Fibroblast of lung (primary cell): ENCODE measurements around the gene CTNND2. TPM values are rescaled to one million over a fixed set of nuclear protein-coding genes. Genes with fewer than 3 reads are reported as not detected.

Source experiments
- DNase-seq, 2 donors: peaks; one replicate each; pipeline versions ENCODE4 v3.0.0 to v3.0.0-alpha.2; 2010; ENCODE audit warnings: low read depth in 2 of 2
- H2AFZ ChIP-seq: 2 replicates; pipeline ENCODE4 v1.5.1; 2012; ENCODE audit warnings: low read length, control low read depth, inconsistent platforms
- H3K27ac ChIP-seq: 2 replicates; pipeline ENCODE4 v1.5.1; 2011; ENCODE audit warnings: low read length, control low read depth; ENCODE audit not compliant: insufficient read depth
- H3K27me3 ChIP-seq: 2 replicates; pipeline ENCODE4 v1.5.1; 2011; ENCODE audit warnings: mild to moderate bottlenecking, low read length; ENCODE audit not compliant: control insufficient read depth, insufficient read depth
- H3K36me3 ChIP-seq: 2 replicates; pipeline ENCODE4 v1.5.1; 2011; ENCODE audit warnings: low read length; ENCODE audit not compliant: control insufficient read depth, insufficient read depth
- H3K4me1 ChIP-seq: 2 replicates; pipeline ENCODE4 v1.5.1; 2011; ENCODE audit warnings: low read length; ENCODE audit not compliant: control insufficient read depth, insufficient read depth; ENCODE audit errors: extremely low read depth
- H3K4me2 ChIP-seq: 2 replicates; pipeline ENCODE4 v1.5.1; 2011; ENCODE audit warnings: low read length, control low read depth; ENCODE audit not compliant: insufficient read depth; ENCODE audit errors: extremely low read depth
- H3K4me3 ChIP-seq, 4 experiments: fragments of 200-600 bp in 1 of 4; sonication (generic) in 1 of 4; replicated peaks in 1 of 4; 2 replicates each; pipeline ENCODE4 v1.5.1; 2011 to 2016; ENCODE audit warnings: low read length in 4 of 4, low read depth in 3 of 4, mild to moderate bottlenecking in 3 of 4, control low read depth in 2 of 4, inconsistent platforms in 1 of 4, mixed read lengths in 1 of 4; ENCODE audit not compliant: insufficient read depth in 1 of 4; ENCODE audit errors: control extremely low read depth in 1 of 4
- H3K79me2 ChIP-seq: 2 replicates; pipeline ENCODE4 v1.5.1; 2012; ENCODE audit warnings: mild to moderate bottlenecking, low read length, inconsistent platforms; ENCODE audit not compliant: control insufficient read depth, insufficient read depth
- H3K9ac ChIP-seq: 2 replicates; pipeline ENCODE4 v1.5.1; 2011; ENCODE audit warnings: mild to moderate bottlenecking, low read length, control low read depth; ENCODE audit not compliant: insufficient read depth
- H3K9me3 ChIP-seq: 2 replicates; pipeline ENCODE4 v1.5.1; 2012; ENCODE audit warnings: low read depth, low read length; ENCODE audit not compliant: control insufficient read depth, insufficient read depth
- H4K20me1 ChIP-seq: 2 replicates; pipeline ENCODE4 v1.5.1; 2011; ENCODE audit warnings: low read length; ENCODE audit not compliant: control insufficient read depth, insufficient read depth; ENCODE audit errors: extremely low read depth
- EZH2 ChIP-seq: IDR thresholded peaks from 2 replicates; pipeline ENCODE4 v1.5.1; 2012; ENCODE audit warnings: low read length, control low read depth, mild to moderate bottlenecking; ENCODE audit errors: missing control alignments
- polyA plus RNA-seq, 2 donors: library from polyadenylated mRNA; depleted of rRNA in 1 of 2; stranded (reverse) in 1 of 2; unstranded in 1 of 2; fragments of >200 nt; gene quantifications; 2 replicates each; pipeline ENCODE4 v1.2.1, GENCODE V29; 2011 to 2012; ENCODE audit warnings: missing spikeins in 1 of 2
- total RNA-seq: library from RNA; depleted of rRNA; stranded (reverse); fragments of >200 nt; gene quantifications from 2 replicates; pipeline ENCODE4 v1.2.1, GENCODE V29; 2014
- TF ChIP-seq, protein P1 (sequence below), 2 donors: IDR thresholded peaks in 1 of 2; conservative IDR thresholded peaks in 1 of 2; 1 replicate in 1 of 2; 2 replicates in 1 of 2; pipeline ENCODE4 v1.5.1; 2011 to 2012; ENCODE audit warnings: low read length in 2 of 2, control low read depth in 1 of 2, inconsistent platforms in 1 of 2, low read depth in 1 of 2, mild to moderate bottlenecking in 1 of 2

Gene CTNND2
- total and polyA plus RNA-seq, 2 donors (not counting 1 experiment from before 2014, with no cell fraction given): not detected

DNA sequence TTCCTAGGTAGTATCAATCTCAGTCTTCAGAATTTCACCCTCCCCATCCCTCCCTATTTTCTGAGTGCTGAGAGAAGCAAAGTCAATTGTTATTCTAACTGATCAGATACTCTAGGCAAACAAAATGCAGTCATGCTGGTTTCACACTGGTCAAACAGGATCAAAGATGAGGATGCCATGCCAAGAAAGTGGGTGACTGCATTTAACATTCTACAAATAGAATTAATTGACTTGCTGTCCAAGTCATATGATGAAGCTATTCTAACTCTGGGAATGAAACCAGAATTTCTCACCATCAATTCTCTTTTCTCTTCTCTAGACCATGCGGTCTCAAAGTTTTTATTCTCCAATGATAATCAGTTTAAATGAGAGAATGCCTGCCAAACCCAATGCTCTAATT is 112.5 kb downstream of the CTNND2 start:
- Histone ChIP-seq H3K27me3 (no peaks in the 10 kb centered on the region), H4K20me1 (no peaks in the 10 kb centered on the region), H3K27ac (no peak overlapping the region), H3K9me3 (no peaks in the 10 kb centered on the region), H3K4me1 (no peaks in the 10 kb centered on the region), H3K9ac (no peak overlapping the region), H3K4me2 (no peak overlapping the region), H3K4me3 (no peak overlapping the region), H2AFZ (no peak overlapping the region), H3K79me2 (no peaks in the 10 kb centered on the region), H3K36me3 (no peaks in the 10 kb centered on the region)
- TF ChIP-seq, protein P1, sequence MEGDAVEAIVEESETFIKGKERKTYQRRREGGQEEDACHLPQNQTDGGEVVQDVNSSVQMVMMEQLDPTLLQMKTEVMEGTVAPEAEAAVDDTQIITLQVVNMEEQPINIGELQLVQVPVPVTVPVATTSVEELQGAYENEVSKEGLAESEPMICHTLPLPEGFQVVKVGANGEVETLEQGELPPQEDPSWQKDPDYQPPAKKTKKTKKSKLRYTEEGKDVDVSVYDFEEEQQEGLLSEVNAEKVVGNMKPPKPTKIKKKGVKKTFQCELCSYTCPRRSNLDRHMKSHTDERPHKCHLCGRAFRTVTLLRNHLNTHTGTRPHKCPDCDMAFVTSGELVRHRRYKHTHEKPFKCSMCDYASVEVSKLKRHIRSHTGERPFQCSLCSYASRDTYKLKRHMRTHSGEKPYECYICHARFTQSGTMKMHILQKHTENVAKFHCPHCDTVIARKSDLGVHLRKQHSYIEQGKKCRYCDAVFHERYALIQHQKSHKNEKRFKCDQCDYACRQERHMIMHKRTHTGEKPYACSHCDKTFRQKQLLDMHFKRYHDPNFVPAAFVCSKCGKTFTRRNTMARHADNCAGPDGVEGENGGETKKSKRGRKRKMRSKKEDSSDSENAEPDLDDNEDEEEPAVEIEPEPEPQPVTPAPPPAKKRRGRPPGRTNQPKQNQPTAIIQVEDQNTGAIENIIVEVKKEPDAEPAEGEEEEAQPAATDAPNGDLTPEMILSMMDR (conservative IDR thresholded peaks at IDR 0.05 in 1 of 2, IDR thresholded peaks at IDR 0.05 in 1 of 2; ENCODE audit: low read depth in 1 of 2, low read length in 2 of 2): no peak
- TF ChIP-seq EZH2: no peak
- peak in 1 of 2 donors; percentile 9 for DNase-seq

DNA sequence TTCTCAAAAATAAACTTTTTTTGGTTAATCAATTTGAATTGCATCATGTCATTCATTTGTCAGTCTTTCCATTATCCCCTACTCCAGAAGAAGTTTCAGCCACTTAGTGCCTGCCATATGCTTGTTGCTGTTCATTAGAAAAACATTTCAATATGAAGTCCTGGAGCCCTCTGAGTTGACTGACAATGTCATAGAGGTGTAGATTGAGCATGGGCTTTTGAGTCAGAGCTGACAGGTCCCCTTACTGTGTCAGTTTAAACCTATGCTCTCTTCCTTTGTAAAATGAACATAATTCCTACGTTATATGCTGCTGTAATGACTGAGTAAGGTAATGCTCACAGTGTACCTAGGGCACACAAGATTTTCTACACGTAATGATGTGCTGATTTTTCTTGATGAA is 114.0 kb downstream of the CTNND2 start:
- H3K9ac ChIP-seq: no peak overlapping the region
- H3K36me3 ChIP-seq: no peaks in the 10 kb centered on the region
- no peaks in the 10 kb centered on the region for H3K27me3 ChIP-seq
- DNase-seq: no peak
- H3K4me3 ChIP-seq: no peak overlapping the region
- no peaks in the 10 kb centered on the region for H3K79me2 ChIP-seq
- no peak overlapping the region for H2AFZ ChIP-seq
- H3K27ac ChIP-seq: no peak overlapping the region
- TF ChIP-seq, protein P1 (conservative IDR thresholded peaks at IDR 0.05 in 1 of 2, IDR thresholded peaks at IDR 0.05 in 1 of 2; ENCODE audit: low read depth in 1 of 2, low read length in 2 of 2): no peak
- TF ChIP-seq EZH2: no peak
- H3K9me3 ChIP-seq: no peaks in the 10 kb centered on the region
- H3K4me2 ChIP-seq: no peak overlapping the region
- no peaks in the 10 kb centered on the region for H4K20me1 ChIP-seq
- no peaks in the 10 kb centered on the region for H3K4me1 ChIP-seq

DNA sequence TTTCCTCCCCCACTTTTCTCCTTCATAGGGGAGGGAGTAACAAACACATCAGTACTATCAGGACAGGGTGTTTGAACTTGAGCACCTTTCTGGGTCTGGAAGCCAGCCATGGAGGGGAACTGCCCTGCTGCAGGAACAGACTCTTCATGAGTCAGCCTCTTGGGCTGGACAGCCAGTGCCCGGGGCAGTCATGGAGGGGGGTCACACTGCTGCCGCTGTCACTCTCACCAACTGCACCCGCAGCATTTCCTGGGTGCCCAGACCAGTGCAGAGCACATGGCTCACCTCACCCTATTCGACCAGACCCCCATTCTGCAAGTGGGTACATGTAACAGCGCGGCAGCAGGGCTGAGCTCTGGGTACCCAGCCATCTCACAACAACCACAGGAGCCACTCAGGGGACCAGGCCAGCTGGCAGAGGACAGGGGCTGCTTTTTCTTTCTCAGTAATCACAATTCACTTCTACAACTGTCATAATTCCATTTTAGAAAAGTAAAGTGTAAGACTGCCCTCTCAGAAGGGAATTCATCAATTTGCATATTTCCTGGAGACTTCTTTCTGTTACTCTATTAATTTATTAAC is 118.4 kb downstream of the CTNND2 start:
- H3K9ac ChIP-seq: no peak overlapping the region
- H3K79me2 ChIP-seq: no peaks in the 10 kb centered on the region
- no peak overlapping the region for H3K27ac ChIP-seq
- H3K4me2 ChIP-seq: no peak overlapping the region
- H3K4me3 ChIP-seq: no peak overlapping the region
- H2AFZ ChIP-seq: no peak overlapping the region
- TF ChIP-seq, protein P1 (conservative IDR thresholded peaks at IDR 0.05 in 1 of 2, IDR thresholded peaks at IDR 0.05 in 1 of 2; ENCODE audit: low read depth in 1 of 2, low read length in 2 of 2): no peak
- TF ChIP-seq EZH2: no peak
- H4K20me1 ChIP-seq: no peaks in the 10 kb centered on the region
- no peak for DNase-seq
- no peaks in the 10 kb centered on the region for H3K9me3 ChIP-seq
- no peaks in the 10 kb centered on the region for H3K36me3 ChIP-seq
- H3K4me1 ChIP-seq: no peaks in the 10 kb centered on the region
- no peaks in the 10 kb centered on the region for H3K27me3 ChIP-seq
